ENCODE results near the gene GPX5.

DNA sequence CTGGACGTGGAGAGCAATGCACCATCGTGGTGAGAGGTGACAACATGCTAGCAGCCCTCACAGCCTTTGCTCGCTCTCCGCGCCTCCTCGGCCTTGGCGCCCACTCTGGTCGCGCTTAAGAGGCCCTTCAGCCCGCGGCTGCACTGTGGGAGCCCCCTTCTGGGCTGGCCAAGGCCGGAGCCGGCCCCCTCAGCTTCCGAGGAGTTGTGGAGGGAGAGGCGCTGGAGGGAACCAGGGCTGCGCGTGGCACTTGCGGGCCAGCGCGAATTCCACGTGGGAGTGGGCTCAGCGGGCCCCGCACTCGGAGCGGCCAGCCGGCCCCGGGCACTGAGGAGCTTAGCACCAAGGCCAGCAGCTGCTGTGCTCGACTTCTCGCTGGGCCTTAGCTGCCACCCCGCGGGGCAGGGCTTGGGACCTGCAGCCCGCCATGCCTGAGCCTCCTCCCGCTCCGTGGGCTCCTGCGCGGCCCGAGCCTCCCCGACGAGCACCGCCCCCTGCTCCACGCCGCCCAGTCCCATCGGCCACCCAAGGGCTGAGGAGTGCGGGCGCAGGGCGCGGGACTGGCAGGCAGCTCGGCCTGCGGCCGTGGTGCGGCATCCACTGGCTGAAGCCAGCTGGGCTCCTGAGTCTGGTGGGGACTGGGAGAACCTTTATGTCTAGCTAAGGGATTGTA is 13.9 kb upstream of the GPX5 start:
- TF ChIP-seq CTCF (IDR thresholded peaks at IDR 0.05): no peak
- TF ChIP-seq EZH2 (IDR thresholded peaks at IDR 0.05; ENCODE audit: borderline replicate concordance, insufficient read depth, low read depth, low read length, poor library complexity, severe bottlenecking): no peak
